Neural progenitor cell (in vitro differentiated cells): Measurements from ENCODE around the gene ABAT.

Experiments
- EZH2 ChIP-seq: fragments of 200-600 bp; sonication (generic); IDR thresholded peaks from 2 replicates; pipeline ENCODE4 v1.6.1; 2017; ENCODE audit warnings: antibody characterized with exemption, mild to moderate bottlenecking, moderate library complexity
- EZH2phosphoT487 ChIP-seq: fragments of 200-600 bp; sonication (generic); IDR thresholded peaks from 2 replicates; pipeline ENCODE4 v1.6.1; 2017; ENCODE audit warnings: antibody characterized with exemption
- TF ChIP-seq, protein P1 (sequence below): fragments of 200-600 bp; sonication (generic); IDR thresholded peaks from 2 replicates; pipeline ENCODE4 v1.5.1; 2017; ENCODE audit warnings: antibody characterized with exemption, mild to moderate bottlenecking

DNA sequence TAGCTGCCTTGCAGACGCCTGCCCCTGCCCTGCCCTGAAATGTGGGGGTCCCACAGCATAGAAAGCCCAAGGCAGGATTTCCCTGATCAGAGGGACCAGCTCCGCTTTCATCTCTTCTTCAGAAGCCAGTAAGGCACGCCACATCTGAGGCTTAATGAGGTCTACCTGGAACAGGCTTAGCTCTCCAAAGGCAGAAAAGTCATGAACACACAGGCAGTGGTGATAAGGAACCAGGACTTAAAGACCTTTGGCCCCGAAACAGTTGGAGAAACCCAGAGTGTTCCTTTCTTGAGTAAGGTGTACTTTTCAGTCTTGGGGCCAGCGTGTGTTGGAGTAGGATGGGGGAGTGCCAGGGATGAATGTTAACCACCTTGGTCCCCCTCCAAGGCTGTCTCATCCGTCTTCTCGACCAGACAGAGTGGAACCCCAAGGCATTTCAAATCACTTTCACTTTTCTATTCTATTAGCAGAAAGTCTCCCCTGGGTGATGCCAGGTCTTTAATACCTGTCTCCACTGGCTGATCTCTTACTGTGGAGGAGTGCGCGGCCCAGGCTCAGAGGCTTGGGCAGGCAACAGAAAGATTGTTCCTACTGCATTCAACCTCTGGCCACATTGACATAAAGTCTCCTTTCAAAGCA, 79.1 kb downstream of the ABAT start:
- TF ChIP-seq, protein P1, sequence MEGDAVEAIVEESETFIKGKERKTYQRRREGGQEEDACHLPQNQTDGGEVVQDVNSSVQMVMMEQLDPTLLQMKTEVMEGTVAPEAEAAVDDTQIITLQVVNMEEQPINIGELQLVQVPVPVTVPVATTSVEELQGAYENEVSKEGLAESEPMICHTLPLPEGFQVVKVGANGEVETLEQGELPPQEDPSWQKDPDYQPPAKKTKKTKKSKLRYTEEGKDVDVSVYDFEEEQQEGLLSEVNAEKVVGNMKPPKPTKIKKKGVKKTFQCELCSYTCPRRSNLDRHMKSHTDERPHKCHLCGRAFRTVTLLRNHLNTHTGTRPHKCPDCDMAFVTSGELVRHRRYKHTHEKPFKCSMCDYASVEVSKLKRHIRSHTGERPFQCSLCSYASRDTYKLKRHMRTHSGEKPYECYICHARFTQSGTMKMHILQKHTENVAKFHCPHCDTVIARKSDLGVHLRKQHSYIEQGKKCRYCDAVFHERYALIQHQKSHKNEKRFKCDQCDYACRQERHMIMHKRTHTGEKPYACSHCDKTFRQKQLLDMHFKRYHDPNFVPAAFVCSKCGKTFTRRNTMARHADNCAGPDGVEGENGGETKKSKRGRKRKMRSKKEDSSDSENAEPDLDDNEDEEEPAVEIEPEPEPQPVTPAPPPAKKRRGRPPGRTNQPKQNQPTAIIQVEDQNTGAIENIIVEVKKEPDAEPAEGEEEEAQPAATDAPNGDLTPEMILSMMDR, result no peak
- TF ChIP-seq EZH2, result no peak
- no peak for TF ChIP-seq EZH2phosphoT487
